ENCODE data around the gene RAB31.

GRCh38 chr18:9688036-9688741 is 19.9 kb upstream of the RAB31 start:
- TF ChIP-seq ATF6 (CRISPR knock-in tag; IDR thresholded peaks at IDR 0.05), result no peak
- no peak for TF ChIP-seq AFF4 (CRISPR knock-in tag; IDR thresholded peaks at IDR 0.05; ENCODE audit: borderline replicate concordance)
- no peak for TF ChIP-seq CTCF (IDR thresholded peaks at IDR 0.05)
- no peak for TF ChIP-seq E2F4 (CRISPR knock-in tag; IDR thresholded peaks at IDR 0.05; ENCODE audit: borderline replicate concordance, low read depth)

All from WTC11 (cell line).